ENCODE measurements around the gene OR10H1. TPM values are rescaled to one million over a fixed set of nuclear protein-coding genes. Genes with fewer than 3 reads are reported as not detected.
"Not testable (repeated sequence)": the region's sequence is repeated elsewhere in the genome, so short reads cannot be mapped to it uniquely, and the experiment has no call there.

OR10H1 gene
- polyA plus RNA-seq, 3 donors from 2014 or later, result not detected

- peak in 2 of 3 donors; percentile 26 to 48 for DNase-seq
- Mint-ChIP-seq H3K36me3 (no peaks in the 10 kb centered on the region), H3K4me3 (no peak overlapping the region), H3K9me3 (peaks cover 0 to 1% (median 0%) of the 10 kb centered on the region in 6 donors), H3K4me1 (peaks cover 6 to 7% of the 10 kb centered on the region in 2 donors), H3K27me3 (ENCODE audit: low read depth in 3 of 3) (peaks cover 2 to 5% (median 4%) of the 10 kb centered on the region in 3 donors), H3K27ac (peak overlapping the region in 2 of 6 donors; percentile 2 to 68)
These were observed 3.3 kb downstream of the OR10H1 start for GRCh38 chr19:15812060-15812722.

GRCh38 chr19:15811476-15811875 lies 4.0 kb downstream of the OR10H1 start:
- H3K4me3 Mint-ChIP-seq, result no peak overlapping the region
- H3K9me3 Mint-ChIP-seq, result peaks cover 0 to 1% (median 0%) of the 10 kb centered on the region in 6 donors
- no peak overlapping the region for H3K27ac Mint-ChIP-seq
- no peak for DNase-seq
- no peaks in the 10 kb centered on the region for H3K36me3 Mint-ChIP-seq
- peaks cover 6 to 7% of the 10 kb centered on the region in 2 donors for H3K4me1 Mint-ChIP-seq
- peaks cover 2 to 5% (median 4%) of the 10 kb centered on the region in 3 donors for H3K27me3 Mint-ChIP-seq (ENCODE audit: low read depth in 3 of 3)

DNA sequence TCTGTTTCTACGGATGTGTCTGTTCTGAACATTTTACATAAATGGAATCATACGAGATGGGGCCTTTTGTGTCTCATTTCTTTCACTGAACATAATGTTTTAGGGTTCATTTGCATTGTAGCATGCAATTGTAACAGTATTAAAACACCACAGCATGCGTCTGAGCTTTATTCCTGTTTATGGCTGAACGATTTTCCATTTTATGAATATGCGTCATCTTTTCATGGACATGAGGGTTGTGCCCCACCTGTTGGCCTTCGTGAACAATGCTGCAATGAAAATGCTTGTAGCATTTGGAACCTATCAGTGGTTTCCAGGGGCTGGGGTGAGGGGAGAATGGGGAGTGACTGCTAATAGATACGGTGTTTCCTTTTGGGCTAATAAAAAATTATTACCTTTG lies 5.1 kb downstream of the OR10H1 start:
- H3K4me3 Mint-ChIP-seq, result no peak overlapping the region
- H3K9me3 Mint-ChIP-seq, result peaks cover 0 to 1% (median 0%) of the 10 kb centered on the region in 6 donors
- H3K36me3 Mint-ChIP-seq, result no peaks in the 10 kb centered on the region
- DNase-seq, result no peak
- H3K27me3 Mint-ChIP-seq (ENCODE audit: low read depth in 3 of 3), result peaks cover 2 to 5% (median 4%) of the 10 kb centered on the region in 3 donors
- H3K27ac Mint-ChIP-seq, result no peak overlapping the region
- peaks cover 6 to 7% of the 10 kb centered on the region in 2 donors for H3K4me1 Mint-ChIP-seq

- H3K4me3 Mint-ChIP-seq, H3K4me1 Mint-ChIP-seq, DNase-seq, H3K27ac Mint-ChIP-seq, H3K9me3 Mint-ChIP-seq, H3K36me3 Mint-ChIP-seq: not testable (repeated sequence)
- H3K27me3 Mint-ChIP-seq (ENCODE audit: low read depth in 3 of 3), result peaks cover 8 to 15% (median 12%) of the 10 kb centered on the region in 3 donors
These were observed 21.2 kb downstream of the OR10H1 start for GRCh38 chr19:15794279-15794678.

- H3K27ac Mint-ChIP-seq, result no peak overlapping the region
- H3K36me3 Mint-ChIP-seq, result no peaks in the 10 kb centered on the region
- H3K4me3 Mint-ChIP-seq, result no peak overlapping the region
- peaks cover 0 to 1% (median 0%) of the 10 kb centered on the region in 6 donors for H3K9me3 Mint-ChIP-seq
- no peaks in the 10 kb centered on the region for H3K4me1 Mint-ChIP-seq
- DNase-seq, result no peak
- H3K27me3 Mint-ChIP-seq (ENCODE audit: low read depth in 3 of 3), result peaks cover 4 to 18% (median 14%) of the 10 kb centered on the region in 3 donors
These were observed 25.4 kb downstream of the OR10H1 start for GRCh38 chr19:15790096-15790495.

- Mint-ChIP-seq H3K4me3 (no peak overlapping the region), H3K9me3 (peaks cover 0 to 1% (median 0%) of the 10 kb centered on the region in 6 donors), H3K4me1 (no peaks in the 10 kb centered on the region), H3K27ac (no peak overlapping the region), H3K36me3 (no peaks in the 10 kb centered on the region), H3K27me3 (ENCODE audit: low read depth in 3 of 3) (peaks cover 2 to 17% (median 16%) of the 10 kb centered on the region in 3 donors)
- DNase-seq, result no peak
These were observed 26.7 kb downstream of the OR10H1 start for GRCh38 chr19:15788594-15789270.

DNA sequence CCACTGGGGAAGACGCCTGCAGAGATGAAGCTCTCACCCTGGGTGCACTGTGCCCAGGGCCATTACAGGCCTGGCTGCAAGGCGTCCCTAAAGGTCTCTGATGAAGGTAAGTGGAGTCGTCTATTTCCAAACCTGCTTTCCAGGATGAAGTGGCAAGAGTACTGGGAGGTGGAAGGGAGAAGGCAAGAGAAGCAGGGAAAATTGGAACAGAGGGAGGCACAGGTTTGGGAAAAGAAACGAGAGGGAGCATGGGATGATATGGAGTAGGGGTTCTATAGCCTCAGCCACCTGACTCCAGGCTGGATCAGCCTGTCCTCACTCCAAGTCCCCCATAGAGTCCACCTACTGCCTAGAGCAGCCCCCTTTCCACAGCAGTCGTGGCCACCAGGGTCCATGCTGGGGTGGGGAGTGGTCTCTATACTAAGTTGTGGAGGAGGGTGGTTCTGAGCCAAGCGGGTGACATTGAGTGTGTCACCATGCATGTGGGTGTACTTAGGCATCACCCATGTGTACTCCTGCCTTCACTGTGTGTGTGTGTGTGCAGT lies 27.8 kb downstream of the OR10H1 start, which contains the start of gene OR10H5:
TSS of gene OR10H5 (plus strand) at position 51 of the 545 bp plus-strand sequence. CDS start 6,388 bp downstream, outside the sequence.
- peaks cover 2 to 17% (median 13%) of the 10 kb centered on the region in 3 donors for H3K27me3 Mint-ChIP-seq (ENCODE audit: low read depth in 3 of 3)
- no peaks in the 10 kb centered on the region for H3K4me1 Mint-ChIP-seq
- H3K36me3 Mint-ChIP-seq, result no peaks in the 10 kb centered on the region
- peak within 1 kb of the TSS in 1 of 6 donors; percentile 21 for H3K27ac Mint-ChIP-seq
- peaks cover 0 to 1% (median 0%) of the 10 kb centered on the region in 6 donors for H3K9me3 Mint-ChIP-seq
- DNase-seq, result no peak
- H3K4me3 Mint-ChIP-seq, result no peak within 1 kb of the TSS

GRCh38 chr19:15782896-15783295 lies 32.6 kb downstream of the OR10H1 start:
- H3K9me3 Mint-ChIP-seq, H3K27ac Mint-ChIP-seq, H3K4me3 Mint-ChIP-seq, H3K4me1 Mint-ChIP-seq, H3K36me3 Mint-ChIP-seq, DNase-seq: not testable (repeated sequence)
- peaks cover 0 to 12% (median 7%) of the 10 kb centered on the region in 3 donors for H3K27me3 Mint-ChIP-seq (ENCODE audit: low read depth in 3 of 3)

GRCh38 chr19:15782211-15782610 lies 33.3 kb downstream of the OR10H1 start:
- Mint-ChIP-seq H3K36me3 (no peaks in the 10 kb centered on the region), H3K4me1 (no peaks in the 10 kb centered on the region), H3K4me3 (no peak overlapping the region), H3K27ac (no peak overlapping the region), H3K27me3 (ENCODE audit: low read depth in 3 of 3) (peaks cover 0 to 8% (median 7%) of the 10 kb centered on the region in 3 donors), H3K9me3 (peaks cover 0 to 2% (median 0%) of the 10 kb centered on the region in 6 donors)
- DNase-seq, result no peak

DNA sequence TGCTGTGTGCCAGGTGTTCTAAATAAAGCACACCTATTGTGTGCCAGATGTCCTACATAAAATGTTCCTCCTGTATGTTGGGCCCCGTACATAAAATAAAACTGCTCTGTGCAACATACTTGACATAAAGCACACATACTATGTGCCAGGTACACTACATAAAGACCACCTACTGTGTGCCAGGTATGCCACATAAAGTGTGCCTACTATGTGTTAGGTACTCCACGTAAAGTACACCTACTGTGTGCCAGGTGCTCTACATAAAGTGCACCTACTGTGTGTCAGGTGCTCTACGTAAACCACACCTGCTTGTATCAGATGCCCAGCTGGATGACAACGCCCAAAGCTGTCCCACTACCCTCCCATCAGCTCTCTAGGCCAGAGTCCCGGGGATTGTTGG lies 33.8 kb downstream of the OR10H1 start:
- Mint-ChIP-seq H3K4me3 (no peak overlapping the region), H3K4me1 (no peaks in the 10 kb centered on the region), H3K36me3 (no peaks in the 10 kb centered on the region), H3K9me3 (peaks cover 0 to 2% (median 0%) of the 10 kb centered on the region in 6 donors), H3K27ac (no peak overlapping the region), H3K27me3 (ENCODE audit: low read depth in 3 of 3) (peaks cover 0 to 9% (median 6%) of the 10 kb centered on the region in 3 donors)
- no peak for DNase-seq

- Mint-ChIP-seq H3K36me3 (no peaks in the 10 kb centered on the region), H3K27ac (peak overlapping the region in 1 of 6 donors; percentile 55), H3K27me3 (ENCODE audit: low read depth in 3 of 3) (peaks cover 0 to 9% (median 6%) of the 10 kb centered on the region in 3 donors), H3K4me1 (no peaks in the 10 kb centered on the region), H3K9me3 (peaks cover 0 to 2% (median 0%) of the 10 kb centered on the region in 6 donors), H3K4me3 (no peak overlapping the region)
- DNase-seq, result no peak
These were observed 34.6 kb downstream of the OR10H1 start for GRCh38 chr19:15780610-15781418.

DNA sequence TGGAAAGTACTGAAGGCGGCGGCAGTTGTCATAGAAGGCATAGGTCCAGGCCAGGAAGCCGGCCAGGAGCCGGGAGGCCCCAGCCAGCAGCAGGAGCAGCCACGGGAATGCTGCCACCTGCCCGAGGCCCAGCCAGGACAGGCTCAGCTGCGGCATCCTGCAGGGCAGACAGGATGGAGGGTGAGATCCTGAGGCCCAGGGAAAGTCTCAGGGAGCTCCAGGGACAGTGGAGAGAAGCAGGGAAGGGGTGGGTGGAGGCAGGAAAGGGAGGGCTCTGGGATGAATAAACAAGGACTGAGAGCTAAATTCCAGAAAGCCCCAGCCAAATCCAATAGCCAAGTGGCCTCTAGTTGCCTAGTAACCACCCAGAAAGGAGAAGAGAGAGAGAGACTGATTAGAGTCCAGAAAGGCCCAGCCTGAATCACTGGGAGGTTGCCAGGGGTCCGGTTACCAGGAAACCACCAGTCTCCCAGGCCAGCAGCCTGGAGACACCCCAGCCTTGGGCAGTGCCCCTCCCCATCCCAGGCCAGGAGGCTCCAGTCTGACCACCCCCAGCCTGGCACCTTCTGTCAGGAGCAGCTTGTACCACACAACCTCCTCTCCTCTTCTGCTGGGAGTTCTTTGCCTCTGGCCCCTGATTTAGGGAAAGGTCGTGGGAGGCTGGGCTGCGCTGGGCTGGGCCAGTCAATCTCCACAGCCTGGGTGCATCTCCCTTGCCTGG lies 35.5 kb downstream of the OR10H1 start:
- Mint-ChIP-seq H3K36me3 (no peaks in the 10 kb centered on the region), H3K27ac (no peak overlapping the region), H3K27me3 (ENCODE audit: low read depth in 3 of 3) (peaks cover 0 to 6% (median 2%) of the 10 kb centered on the region in 3 donors), H3K4me1 (no peaks in the 10 kb centered on the region), H3K9me3 (peaks cover 0 to 2% (median 0%) of the 10 kb centered on the region in 6 donors), H3K4me3 (no peak overlapping the region)
- no peak for DNase-seq
